Skeletal muscle cell (primary cell): ENCODE data around the gene SH3BP2.

Source experiments
- DNase-seq: peaks from one replicate; pipeline ENCODE4 v3.0.0-alpha.2; 2010; ENCODE audit warnings: low read depth
- H3K4me3 ChIP-seq: 2 replicates; pipeline ENCODE4 v1.5.1; 2011; ENCODE audit warnings: low read depth, mild to moderate bottlenecking, control low read depth, low read length, moderate library complexity

SH3BP2 gene

DNA sequence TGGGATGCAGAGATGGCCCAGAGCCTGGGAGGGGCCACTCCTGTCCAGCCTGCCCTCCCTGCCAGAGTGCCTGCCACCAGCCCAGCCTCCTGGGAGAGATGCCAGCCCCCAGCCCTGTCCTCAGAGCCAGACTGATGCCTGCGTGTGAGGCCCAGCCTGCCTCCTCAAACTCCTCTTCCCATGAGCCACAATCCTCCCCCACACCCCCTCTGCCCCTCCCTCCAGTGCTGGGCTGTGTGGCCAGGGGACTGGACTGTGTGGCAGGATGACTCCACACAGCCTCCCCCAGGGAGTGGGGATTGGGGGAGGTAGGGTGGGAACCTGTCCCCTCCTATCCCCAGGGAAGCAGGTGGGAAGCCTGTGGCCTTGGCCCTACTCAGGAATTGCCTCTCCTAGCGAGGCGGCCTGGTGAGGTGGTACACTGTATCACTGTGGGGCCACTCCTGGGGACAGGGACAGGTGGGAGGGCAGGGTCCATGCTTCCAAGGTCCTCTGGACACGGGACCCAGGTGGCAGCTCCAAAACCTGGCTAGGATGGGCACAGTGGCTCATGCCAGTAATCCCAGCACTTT is 4.3 kb upstream of the SH3BP2 start:
- H3K4me3 ChIP-seq: no peak overlapping the region
- no peak for DNase-seq

DNA sequence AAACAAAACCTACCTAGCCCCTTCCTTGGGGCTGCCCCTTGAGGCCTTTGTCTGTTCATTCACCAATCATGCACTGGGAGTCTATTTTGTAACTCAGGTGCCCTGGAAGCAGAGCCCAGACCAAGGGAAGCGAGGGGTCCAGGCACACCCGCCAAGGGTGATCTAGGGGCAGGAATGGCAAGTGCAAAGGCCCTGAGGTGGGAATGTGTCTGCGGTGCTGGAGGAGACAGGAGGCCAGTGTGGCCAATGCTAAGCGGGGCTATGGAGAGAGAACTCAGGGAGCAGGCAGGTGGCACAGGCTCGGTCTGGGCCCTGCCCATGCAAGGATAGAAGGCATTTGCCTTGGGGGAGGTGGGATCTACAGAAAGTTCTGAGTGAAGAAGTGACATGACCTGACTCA is 3.5 kb upstream of the SH3BP2 start:
- no peak for DNase-seq
- no peak overlapping the region for H3K4me3 ChIP-seq

GRCh38 chr4:2789793-2790582 is 2.9 kb upstream of the SH3BP2 start:
- DNase-seq: no peak
- H3K4me3 ChIP-seq: no peak overlapping the region

GRCh38 chr4:2790583-2791517 is 2.0 kb upstream of the SH3BP2 start:
- no peak overlapping the region for H3K4me3 ChIP-seq
- DNase-seq: no peak

- H3K4me3 ChIP-seq: no peak overlapping the region
- DNase-seq: no peak
Measured at GRCh38 chr4:2791518-2792395, 1.1 kb upstream of the SH3BP2 start.

DNA sequence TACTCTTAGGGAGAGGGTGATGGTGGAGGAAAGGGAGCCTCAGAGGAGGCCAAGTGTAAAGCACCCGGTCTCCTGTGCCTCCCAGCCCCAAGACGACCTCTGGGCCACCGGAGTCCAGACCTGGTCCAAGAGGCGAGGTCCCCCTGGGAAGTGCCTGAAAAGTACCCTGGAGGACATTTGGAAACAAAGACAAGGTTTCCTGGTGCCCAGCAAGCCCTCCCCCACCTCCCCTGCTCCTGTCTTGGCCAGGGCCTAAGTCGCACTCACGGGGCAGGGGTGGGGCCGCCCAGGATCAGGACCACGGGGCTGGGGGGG is 532 bp upstream of the SH3BP2 start:
- no peak for DNase-seq

DNA sequence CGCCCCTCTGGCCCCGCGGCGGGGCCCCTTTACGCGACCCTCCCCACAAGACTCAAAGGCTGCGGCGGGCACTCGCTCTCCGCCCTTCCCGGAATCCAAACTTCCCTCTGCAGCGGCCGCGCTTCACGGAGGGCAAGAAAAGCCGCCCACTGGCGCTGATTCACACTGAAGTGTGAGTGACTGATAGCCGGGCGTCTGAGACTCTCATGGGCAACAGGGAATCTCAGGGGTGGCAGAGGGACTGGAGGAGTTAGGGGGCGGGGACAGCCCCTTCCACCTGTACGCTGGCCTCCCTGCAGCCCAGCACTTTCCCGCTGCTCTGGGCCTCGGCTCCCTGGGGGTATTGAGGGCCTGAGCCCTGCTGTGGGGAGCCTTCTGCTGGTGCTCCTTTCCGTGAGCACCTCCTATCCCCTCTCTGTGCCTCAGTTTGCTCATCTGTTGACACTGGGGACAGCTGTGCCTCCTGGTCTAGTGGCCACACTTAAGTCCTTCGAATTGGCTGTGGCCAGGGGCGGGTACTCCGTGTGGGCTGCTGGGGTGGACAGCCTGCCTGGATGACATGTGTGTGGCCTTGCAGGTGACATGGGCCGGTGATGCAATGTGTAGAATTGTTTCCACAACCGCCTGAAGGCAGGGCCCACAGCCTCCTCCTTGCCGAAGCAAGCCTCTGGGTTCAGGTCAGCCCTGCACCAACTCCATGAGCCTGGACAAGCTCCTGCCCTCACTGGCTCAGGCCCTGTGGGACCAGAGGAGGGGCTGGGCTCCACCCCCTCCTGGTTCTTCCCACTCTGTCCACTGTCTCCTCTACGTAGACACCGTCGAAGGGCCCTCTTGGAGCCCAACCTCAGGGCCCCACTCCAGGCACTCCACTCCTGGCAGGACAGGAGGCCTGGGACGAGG is 951 bp downstream of the SH3BP2 start:
- H3K4me3 ChIP-seq: peak overlapping the region; percentile 71
- DNase-seq: no peak

More for the DNA sequence above, 532 bp upstream of the SH3BP2 start:
- no peak overlapping the region for H3K4me3 ChIP-seq

- peak overlapping the region; percentile 71 for H3K4me3 ChIP-seq
- peak; percentile 68 for DNase-seq
Measured at GRCh38 chr4:2794486-2795299, 1.8 kb downstream of the SH3BP2 start.

DNA sequence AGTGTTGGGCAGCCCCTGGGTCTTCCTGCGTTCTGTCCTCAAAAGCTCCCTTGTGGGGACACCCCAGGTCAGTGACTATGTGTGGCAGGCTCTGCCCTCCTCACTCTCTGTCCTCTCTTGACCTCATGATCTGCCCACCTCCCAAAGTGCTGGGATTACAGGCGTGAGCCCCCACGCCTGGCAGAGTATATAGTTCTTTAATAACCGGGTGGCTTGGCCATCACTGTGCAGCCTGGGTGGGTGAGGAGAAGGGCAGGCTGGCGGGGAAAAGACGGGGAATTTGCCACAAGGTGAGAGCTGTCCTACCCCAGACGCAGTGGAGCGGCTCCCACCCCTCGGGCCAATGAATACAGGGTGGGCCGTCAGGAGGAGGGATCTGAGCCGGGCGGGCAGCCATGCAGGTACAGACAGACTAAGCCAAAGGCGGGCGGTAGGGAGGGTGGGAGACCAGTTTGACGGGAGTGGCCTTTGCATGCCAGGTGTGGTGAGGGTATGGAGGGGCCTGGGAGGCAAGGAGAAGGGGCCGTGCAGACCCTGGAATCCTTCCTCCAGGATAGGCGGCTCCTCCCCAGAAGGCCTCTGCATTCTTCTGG is 2.5 kb downstream of the SH3BP2 start:
- DNase-seq: no peak
- no peak overlapping the region for H3K4me3 ChIP-seq

- DNase-seq: no peak
Measured at GRCh38 chr4:2795893-2796848, 3.3 kb downstream of the SH3BP2 start.

GRCh38 chr4:2796849-2797544 is 4.1 kb downstream of the SH3BP2 start:
- no peak overlapping the region for H3K4me3 ChIP-seq
- no peak for DNase-seq

More at GRCh38 chr4:2795893-2796848, 3.3 kb downstream of the SH3BP2 start:
- no peak overlapping the region for H3K4me3 ChIP-seq

DNA sequence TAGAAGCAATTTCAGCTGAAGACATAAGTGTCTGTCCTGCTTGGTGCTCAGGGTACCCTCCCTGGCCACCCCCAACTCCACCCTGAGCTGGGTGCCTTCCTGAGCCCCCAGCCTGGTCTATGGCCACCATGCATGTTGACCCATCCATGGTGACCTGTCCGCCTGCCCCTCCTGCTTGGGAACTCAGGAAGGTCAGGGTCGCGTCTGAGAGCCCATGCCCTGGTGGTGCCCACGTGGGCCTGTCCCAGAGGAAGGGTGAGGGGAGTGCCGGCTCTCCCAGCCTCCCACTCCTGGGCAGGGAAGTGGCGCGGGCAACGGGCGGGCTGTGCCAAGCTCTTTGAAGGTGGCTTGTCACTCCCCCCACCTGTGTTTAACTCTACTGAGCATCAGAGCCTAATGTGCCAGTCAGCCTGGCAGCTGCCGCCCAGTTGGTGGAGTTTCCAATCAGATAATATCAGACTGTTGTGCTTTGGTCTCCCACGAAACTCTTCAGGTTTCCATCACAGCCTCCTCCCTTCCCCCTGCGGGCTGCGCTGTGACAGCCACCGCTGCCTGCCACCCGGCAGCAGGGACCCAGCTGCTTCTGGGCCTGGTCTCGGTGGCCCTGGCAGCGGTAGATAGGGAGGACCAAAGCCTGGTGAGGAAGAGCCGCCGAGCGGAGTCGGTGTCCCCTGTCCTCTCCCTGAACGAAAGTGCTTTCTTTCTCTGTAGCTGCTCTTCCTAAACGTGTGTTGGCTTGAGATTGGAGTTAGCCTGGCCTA is 4.8 kb downstream of the SH3BP2 start:
- H3K4me3 ChIP-seq: no peak overlapping the region
- no peak for DNase-seq

GRCh38 chr4:2798399-2799223 is 5.7 kb downstream of the SH3BP2 start:
- H3K4me3 ChIP-seq: no peak overlapping the region

GRCh38 chr4:2799224-2799911 is 6.5 kb downstream of the SH3BP2 start:
- no peak for DNase-seq

More at GRCh38 chr4:2798399-2799223, 5.7 kb downstream of the SH3BP2 start:
- no peak for DNase-seq

More at GRCh38 chr4:2799224-2799911, 6.5 kb downstream of the SH3BP2 start:
- no peak overlapping the region for H3K4me3 ChIP-seq
